Esophagus muscularis mucosa (tissue), 4 donors: ENCODE data around the gene ABR.

Experiments used
- CTCF ChIP-seq, 3 experiments: fragments of 200-600 bp in 2 of 3; fragments of 450-650 bp in 1 of 3; sonication (generic) in 2 of 3; IDR thresholded peaks; one replicate each; pipeline ENCODE4 v1.5.1; 2017 to 2019; ENCODE audit warnings: antibody characterized with exemption in 3 of 3, mild to moderate bottlenecking in 2 of 3, moderate library complexity in 1 of 3
- EP300 ChIP-seq: sonication (generic); formaldehyde crosslinking; IDR thresholded peaks from one replicate; pipeline ENCODE4 v1.6.1; 2017; ENCODE audit warnings: antibody characterized with exemption
- POLR2A ChIP-seq: fragments of 450-650 bp; IDR thresholded peaks from one replicate; pipeline ENCODE4 v1.6.1; 2017; ENCODE audit warnings: antibody characterized with exemption, moderate library complexity, mild to moderate bottlenecking, low read depth
- POLR2AphosphoS5 ChIP-seq, 2 donors: sonication (generic); formaldehyde crosslinking; IDR thresholded peaks; one replicate each; pipeline ENCODE4 v1.6.1; 2017; ENCODE audit warnings: antibody characterized with exemption in 2 of 2

GRCh38 chr17:1013729-1014090 lies 166.1 kb downstream of the ABR start:
- no peak for TF ChIP-seq EP300
- no peak for TF ChIP-seq CTCF (IDR thresholded peaks at IDR 0.05)
- TF ChIP-seq POLR2A, result no peak
- no peak for TF ChIP-seq POLR2AphosphoS5 (IDR thresholded peaks at IDR 0.05)
